IPS DF 19.7 (cell line): Measurements from ENCODE around the gene CAV1.

Source experiments
- DNase-seq: peaks from one replicate; pipeline ENCODE4 v3.0.0-alpha.2; 2013; ENCODE audit warnings: low read depth, low spot score

The CAV1 gene

GRCh38 chr7:116557901-116558300 is 33.1 kb downstream of the CAV1 start:
- DNase-seq: no peak

GRCh38 chr7:116560021-116560970 is 35.5 kb downstream of the CAV1 start:
- no peak for DNase-seq

- DNase-seq: no peak
Measured at GRCh38 chr7:116561697-116562483, 37.1 kb downstream of the CAV1 start.

- DNase-seq: no peak
Measured at GRCh38 chr7:116562529-116563121, 37.8 kb downstream of the CAV1 start.

GRCh38 chr7:116565981-116566380 is 41.1 kb downstream of the CAV1 start:
- no peak for DNase-seq

GRCh38 chr7:116566666-116567065 is 41.8 kb downstream of the CAV1 start:
- no peak for DNase-seq

- no peak for DNase-seq
Measured at GRCh38 chr7:116569737-116570136, 44.9 kb downstream of the CAV1 start.

GRCh38 chr7:116570306-116570705 is 45.5 kb downstream of the CAV1 start:
- DNase-seq: no peak

GRCh38 chr7:116571037-116571436 is 46.2 kb downstream of the CAV1 start:
- no peak for DNase-seq

GRCh38 chr7:116571552-116571951 is 46.7 kb downstream of the CAV1 start:
- DNase-seq: no peak

GRCh38 chr7:116572036-116572435 is 47.2 kb downstream of the CAV1 start:
- DNase-seq: no peak

- DNase-seq: no peak
Measured at GRCh38 chr7:116573541-116573940, 48.7 kb downstream of the CAV1 start.

- DNase-seq: no peak
Measured at GRCh38 chr7:116574025-116574822, 49.4 kb downstream of the CAV1 start.

GRCh38 chr7:116575853-116576252 is 51.0 kb downstream of the CAV1 start:
- no peak for DNase-seq

- no peak for DNase-seq
Measured at GRCh38 chr7:116576350-116577319, 51.8 kb downstream of the CAV1 start.

GRCh38 chr7:116577320-116577871 is 52.6 kb downstream of the CAV1 start:
- no peak for DNase-seq

GRCh38 chr7:116578526-116578925 is 53.7 kb downstream of the CAV1 start:
- DNase-seq: no peak

GRCh38 chr7:116579322-116579721 is 54.5 kb downstream of the CAV1 start:
- DNase-seq: no peak

GRCh38 chr7:116579835-116580234 is 55.0 kb downstream of the CAV1 start:
- DNase-seq: no peak

GRCh38 chr7:116582164-116582732 is 57.4 kb downstream of the CAV1 start:
- no peak for DNase-seq
